ENCODE results near the gene ITGA2.

ITGA2 gene

GRCh38 chr5:53063791-53064190, 74.6 kb downstream of the ITGA2 start:
- no peak for DNase-seq

GRCh38 chr5:53066088-53066487, 76.9 kb downstream of the ITGA2 start:
- DNase-seq, result no peak

DNA sequence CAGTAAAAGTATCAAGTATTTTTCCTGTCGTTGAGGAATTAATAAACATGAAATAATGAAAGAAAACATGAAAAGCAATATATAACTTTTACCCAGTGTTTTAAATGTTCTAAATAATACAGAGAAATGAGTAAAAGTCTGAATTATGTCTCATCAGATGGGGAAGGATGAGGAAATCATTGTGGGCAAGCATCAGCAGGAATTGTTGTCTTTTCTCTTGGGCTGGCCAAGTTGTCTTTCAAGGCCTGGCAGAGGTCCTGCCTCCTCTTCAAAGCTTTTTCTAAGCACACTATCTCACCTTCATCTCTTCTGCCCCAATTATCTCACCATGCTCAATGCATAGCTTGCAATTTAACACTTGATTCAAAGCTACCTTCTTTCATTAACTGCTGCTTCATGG, 78.5 kb downstream of the ITGA2 start:
- DNase-seq, result no peak

GRCh38 chr5:53068291-53068836, 79.2 kb downstream of the ITGA2 start:
- DNase-seq, result no peak

DNA sequence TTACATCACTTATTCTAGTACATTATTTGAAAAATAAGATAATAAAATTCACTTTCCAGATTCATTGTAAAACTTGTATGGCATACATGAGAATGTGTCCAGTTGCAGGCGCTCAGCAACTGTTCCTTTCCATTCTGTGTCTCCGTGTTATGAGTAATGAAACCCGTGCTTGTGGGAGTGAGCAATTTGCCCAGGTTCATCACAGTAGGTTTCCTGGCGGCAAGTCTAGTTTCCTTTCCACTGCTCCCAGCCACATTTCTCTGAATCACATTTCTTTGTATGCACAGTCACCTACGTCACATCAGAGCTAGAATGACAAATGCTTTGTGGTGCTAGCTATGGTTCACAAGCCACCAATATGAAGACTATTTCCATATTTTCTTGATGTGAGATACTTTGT, 80.5 kb downstream of the ITGA2 start:
- DNase-seq, result peak in 1 of 5 donors; percentile 95

DNA sequence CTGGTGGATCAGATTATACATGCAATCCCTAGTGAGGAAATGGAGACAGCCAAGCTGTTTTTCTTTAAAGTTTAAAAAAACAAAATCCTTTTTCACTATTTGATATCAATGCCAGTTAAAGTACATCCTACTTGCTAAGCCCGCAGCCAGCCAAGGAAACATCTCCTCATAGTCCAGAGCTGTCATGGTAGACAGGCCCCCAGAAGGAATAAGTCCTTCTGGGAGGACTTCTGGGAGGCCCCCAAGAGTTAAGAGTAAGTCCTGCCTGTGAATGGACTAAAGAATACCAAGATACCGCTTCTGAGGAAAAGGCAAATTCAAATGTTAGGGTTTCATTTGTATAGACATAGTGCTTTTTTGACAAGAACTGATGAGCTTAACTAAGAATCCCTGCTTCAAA, 82.1 kb downstream of the ITGA2 start:
- DNase-seq, result no peak

GRCh38 chr5:53071738-53072137, 82.6 kb downstream of the ITGA2 start:
- DNase-seq, result no peak

GRCh38 chr5:53073348-53073747, 84.2 kb downstream of the ITGA2 start:
- no peak for DNase-seq

GRCh38 chr5:53076014-53076583, 86.9 kb downstream of the ITGA2 start:
- no peak for DNase-seq

GRCh38 chr5:53080271-53080670, 91.1 kb downstream of the ITGA2 start:
- DNase-seq, result peak in 1 of 5 donors; percentile 83

DNA sequence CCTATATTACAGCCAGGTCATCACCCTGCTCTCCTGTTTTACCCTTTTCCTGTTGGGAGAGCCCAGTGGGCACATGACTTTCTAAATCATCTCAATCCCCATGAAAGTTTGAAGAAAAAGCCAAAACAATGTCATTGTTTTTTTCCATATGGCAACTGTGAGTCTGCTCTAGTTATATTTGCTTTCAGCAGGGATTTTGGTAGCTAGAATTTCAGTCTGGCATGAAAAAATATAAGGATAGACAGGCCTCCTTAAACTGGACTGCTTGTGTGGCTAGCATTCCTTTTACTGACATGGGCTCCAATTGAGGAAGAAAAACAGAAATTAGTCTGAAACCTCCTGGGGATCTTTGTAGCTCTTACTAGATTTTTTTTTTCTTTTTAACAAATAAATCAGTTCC, 94.8 kb downstream of the ITGA2 start:
- DNase-seq, result no peak

- no peak for DNase-seq
Measured at GRCh38 chr5:53084546-53085255, 95.5 kb downstream of the ITGA2 start.

- no peak for DNase-seq
Measured at GRCh38 chr5:53087171-53087570, 98.0 kb downstream of the ITGA2 start.

DNA sequence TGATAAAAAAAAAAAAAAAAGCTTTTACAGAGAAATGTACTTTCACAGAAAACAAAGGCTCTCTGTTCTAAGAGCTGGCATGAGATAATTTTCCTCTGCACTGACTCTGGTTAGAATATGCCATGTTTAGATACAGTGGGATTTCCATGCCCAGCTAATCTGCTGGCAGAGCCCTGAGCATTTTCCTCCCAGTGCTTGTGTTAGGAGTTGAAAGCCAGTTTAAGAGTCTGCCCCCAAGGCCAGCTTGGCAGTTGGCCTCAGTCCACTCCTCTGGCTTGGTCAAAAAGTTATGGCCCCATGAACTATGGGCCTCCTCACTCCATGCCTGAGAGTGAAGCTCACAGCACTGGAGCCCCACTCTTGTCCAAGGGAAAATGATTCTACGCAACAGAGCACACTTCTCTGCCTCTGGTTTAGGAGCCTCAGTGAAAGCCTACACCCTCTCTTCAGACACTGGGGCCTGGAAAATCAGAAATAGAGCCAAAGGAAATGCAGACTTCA, 98.5 kb downstream of the ITGA2 start:
- DNase-seq, result no peak

DNA sequence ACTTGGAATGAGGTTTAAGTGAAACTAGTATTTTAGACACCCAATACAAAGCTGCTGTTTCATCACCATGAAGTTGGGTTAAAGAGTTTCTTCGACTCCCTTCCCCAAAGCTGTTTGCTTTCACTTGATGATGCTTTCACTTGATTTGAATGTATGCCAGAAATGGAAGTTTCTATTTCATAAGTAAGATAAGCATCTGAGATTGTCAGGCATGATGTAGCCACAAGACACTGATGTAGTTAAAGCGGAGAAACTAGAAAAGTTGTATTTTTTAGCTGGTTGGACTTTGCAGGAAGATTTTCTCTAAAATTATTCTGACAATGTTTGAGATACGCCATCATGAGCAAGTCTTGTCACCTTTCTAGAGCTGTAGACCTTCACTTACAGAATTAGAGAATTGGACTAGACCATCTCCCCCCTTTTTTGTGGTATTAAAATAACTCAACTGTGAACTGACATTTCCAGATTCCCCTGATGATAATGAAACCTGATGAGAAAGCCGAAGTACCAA, 100.4 kb downstream of the ITGA2 start:
- DNase-seq, result peak in 1 of 5 donors; percentile 79

DNA sequence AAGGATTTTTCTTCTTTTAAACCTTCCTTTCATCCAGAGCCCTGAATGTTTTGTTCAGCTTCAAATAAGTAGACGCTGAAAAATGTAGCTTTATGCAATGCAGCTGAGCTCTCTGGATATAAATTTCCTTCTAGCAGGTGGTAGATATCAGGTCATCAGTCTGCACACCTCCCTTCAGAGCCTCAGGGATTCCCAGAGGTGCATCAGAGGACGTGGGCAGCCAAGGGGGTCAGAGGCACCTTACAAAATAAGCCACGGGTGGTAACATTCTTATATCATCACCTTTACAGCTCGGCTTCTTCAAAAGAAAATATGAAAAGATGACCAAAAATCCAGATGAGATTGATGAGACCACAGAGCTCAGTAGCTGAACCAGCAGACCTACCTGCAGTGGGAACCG, 101.1 kb downstream of the ITGA2 start:
- DNase-seq, result no peak

- no peak for DNase-seq
Measured at GRCh38 chr5:53091289-53091688, 102.1 kb downstream of the ITGA2 start.

DNA sequence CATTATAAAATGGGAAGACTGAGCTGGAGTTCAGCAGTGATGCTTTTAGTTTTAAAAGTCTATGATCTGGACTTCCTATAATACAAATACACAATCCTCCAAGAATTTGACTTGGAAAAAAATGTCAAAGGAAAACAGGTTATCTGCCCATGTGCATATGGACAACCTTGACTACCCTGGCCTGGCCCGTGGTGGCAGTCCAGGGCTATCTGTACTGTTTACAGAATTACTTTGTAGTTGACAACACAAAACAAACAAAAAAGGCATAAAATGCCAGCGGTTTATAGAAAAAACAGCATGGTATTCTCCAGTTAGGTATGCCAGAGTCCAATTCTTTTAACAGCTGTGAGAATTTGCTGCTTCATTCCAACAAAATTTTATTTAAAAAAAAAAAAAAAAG, 103.1 kb downstream of the ITGA2 start:
- DNase-seq, result no peak

DNA sequence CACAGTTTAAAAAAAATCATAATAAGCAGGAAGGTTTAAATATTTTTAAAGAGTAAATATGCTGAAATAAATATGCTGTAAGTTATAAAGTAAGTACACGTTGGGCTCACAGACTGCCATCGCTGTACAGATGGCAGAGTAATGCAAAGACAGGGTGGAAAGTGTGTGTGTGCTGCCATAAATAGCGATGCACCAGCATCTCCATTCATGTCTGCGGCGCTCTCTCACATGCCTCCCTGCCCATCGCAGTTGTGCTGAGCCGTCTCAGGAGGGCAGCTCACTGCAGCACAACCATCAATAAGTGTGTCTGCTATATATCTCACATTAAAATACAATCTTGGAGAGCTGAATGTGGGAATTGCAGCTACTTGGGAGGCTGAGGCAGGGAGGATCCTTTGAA, 106.1 kb downstream of the ITGA2 start:
- DNase-seq, result no peak

DNA sequence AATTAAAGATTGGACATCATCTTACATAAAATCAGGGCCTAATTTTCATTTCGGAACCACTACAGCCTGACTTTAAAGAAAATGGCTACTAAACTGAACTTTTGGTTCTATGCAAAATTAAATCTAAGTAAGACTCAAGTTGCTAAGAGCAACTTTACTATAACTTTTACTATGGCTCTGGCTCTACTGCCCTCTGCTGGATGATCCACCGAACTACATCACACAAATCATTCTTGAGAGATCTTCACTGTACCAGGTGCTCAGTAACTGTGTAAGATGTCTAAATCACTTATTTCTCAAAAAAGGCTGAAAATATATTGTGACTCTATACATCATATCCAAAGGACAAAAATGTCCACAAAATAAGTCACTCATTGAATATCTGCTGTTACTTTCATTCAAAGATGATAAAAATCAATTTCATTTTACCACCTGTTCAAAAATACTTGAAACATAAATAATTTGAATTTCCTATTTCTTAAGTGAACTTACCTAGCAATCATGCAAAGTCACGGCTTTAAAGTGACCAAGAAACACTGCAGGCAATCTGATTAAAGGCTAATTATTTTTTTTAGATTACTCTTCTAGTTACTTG, 106.9 kb downstream of the ITGA2 start:
- DNase-seq, result peak; percentile 14 to 75 (median 52)

DNA sequence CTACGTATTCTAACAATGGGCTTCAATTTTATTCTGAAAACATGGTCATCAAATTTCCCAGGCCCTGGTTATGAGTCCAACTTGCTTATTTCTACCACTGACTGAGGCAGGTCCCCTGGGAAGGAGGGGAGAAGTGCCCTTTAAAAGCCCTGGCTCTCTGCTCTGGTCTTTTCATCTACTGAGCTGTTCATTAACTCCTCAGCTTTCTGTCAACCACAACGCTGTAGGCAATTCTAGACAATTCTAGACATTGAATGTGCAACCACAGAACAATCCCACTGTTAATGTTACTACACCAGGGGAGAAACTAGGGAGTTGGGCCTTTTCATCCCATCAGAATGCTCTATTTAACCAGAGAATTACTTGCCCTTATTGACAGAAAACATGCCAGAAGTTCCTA, 110.4 kb downstream of the ITGA2 start:
- no peak for DNase-seq

- no peak for DNase-seq
Measured at GRCh38 chr5:53100606-53101005, 111.5 kb downstream of the ITGA2 start.

DNA sequence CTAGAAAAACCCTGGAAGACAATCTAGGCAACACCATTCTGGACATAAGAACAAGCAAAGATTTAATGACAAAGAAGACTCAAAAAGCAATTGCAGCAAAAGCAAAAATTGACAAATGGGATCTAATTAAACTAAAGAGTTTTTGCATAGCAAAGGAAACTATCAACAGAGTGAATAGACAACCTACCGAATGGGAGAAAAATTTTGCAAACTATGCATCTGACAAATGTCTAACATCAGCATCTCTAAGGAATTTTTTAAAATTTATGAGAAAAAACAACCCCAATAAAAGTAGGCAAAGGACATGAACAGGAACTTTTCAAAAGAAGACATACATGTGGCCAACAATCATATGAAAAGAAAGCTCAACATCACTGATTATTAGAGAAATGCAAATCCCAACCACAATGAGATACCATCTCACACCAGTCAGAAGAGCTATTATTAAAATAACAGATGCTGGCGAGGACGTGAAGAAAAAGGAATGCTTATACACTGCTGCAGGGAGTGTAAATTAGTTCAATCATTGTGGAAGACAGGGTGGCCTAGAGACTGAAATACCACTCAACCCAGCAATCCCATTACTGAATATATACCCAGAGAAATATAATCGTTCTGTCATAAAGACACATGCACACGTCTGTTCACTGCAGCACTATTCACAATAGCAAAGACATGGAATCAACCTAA, 116.6 kb downstream of the ITGA2 start:
- no peak for DNase-seq
